ENCODE results near the gene LRRC49.

- TF ChIP-seq CTCF (conservative IDR thresholded peaks at IDR 0.05; ENCODE audit: low read depth, low read length) = no peak
- TF ChIP-seq EZH2 (IDR thresholded peaks at IDR 0.05; ENCODE audit: borderline replicate concordance, low read depth, low read length, poor library complexity, severe bottlenecking) = no peak
These were observed 33.2 kb upstream of the LRRC49 start for GRCh38 chr15:70859322-70859908.
